Measurements from ENCODE around the gene CERS5. TPM values are rescaled to one million over a fixed set of nuclear protein-coding genes. Genes with fewer than 3 reads are reported as not detected.

CERS5 gene
- 10 to 100 TPM; 69.5 to 92.7 (median 75.3) TPM for polyA plus RNA-seq (ENCODE audit: insufficient read length in 3 of 3)
- long read RNA-seq, donor 1, transcript CERS5-201 (10 exons, 2,051 nt): major isoform, 16 of 16 reads
- long read RNA-seq, donor 1, partial matches to known transcripts: 0 of 16 reads
- long read RNA-seq, donor 1, other reads (novel, unspliced or antisense): 0 of 16 reads
- long read RNA-seq, donor 2, transcript CERS5-201 (10 exons, 2,051 nt): major isoform, 22 of 23 reads
- long read RNA-seq, donor 2, partial matches to known transcripts: 0 of 23 reads
- long read RNA-seq, donor 2, other reads (novel, unspliced or antisense): 0 of 23 reads
- long read RNA-seq, donor 3, transcript CERS5-201 (10 exons, 2,051 nt): major isoform, 18 of 20 reads
- long read RNA-seq, donor 3, partial matches to known transcripts: 0 of 20 reads
- long read RNA-seq, donor 3, other reads (novel, unspliced or antisense): 0 of 20 reads
- long read RNA-seq, donor 4, transcript CERS5-201 (10 exons, 2,051 nt): major isoform, 12 of 20 reads
- long read RNA-seq, donor 4, partial matches to known transcripts: 0 of 20 reads
- long read RNA-seq, donor 4, other reads (novel, unspliced or antisense): 5 of 20 reads
- long read RNA-seq, donor 5, transcript CERS5-201 (10 exons, 2,051 nt): major isoform, 6 of 6 reads
- long read RNA-seq, donor 5, partial matches to known transcripts: 0 of 6 reads
- long read RNA-seq, donor 5, other reads (novel, unspliced or antisense): 0 of 6 reads
- long read RNA-seq, donor 6, transcript CERS5-201 (10 exons, 2,051 nt): major isoform, 18 of 18 reads
- long read RNA-seq, donor 6, partial matches to known transcripts: 0 of 18 reads
- long read RNA-seq, donor 6, other reads (novel, unspliced or antisense): 0 of 18 reads
- long read RNA-seq, donor 7, transcript CERS5-201 (10 exons, 2,051 nt): major isoform, 17 of 18 reads
- long read RNA-seq, donor 7, partial matches to known transcripts: 0 of 18 reads
- long read RNA-seq, donor 7, other reads (novel, unspliced or antisense): 0 of 18 reads
- long read RNA-seq, donor 8, transcript CERS5-201 (10 exons, 2,051 nt): major isoform, 8 of 8 reads
- long read RNA-seq, donor 8, partial matches to known transcripts: 0 of 8 reads
- long read RNA-seq, donor 8, other reads (novel, unspliced or antisense): 0 of 8 reads
- long read RNA-seq, donor 9, transcript CERS5-201 (10 exons, 2,051 nt): major isoform, 23 of 24 reads
- long read RNA-seq, donor 9, partial matches to known transcripts: 0 of 24 reads
- long read RNA-seq, donor 9, other reads (novel, unspliced or antisense): 0 of 24 reads
- long read RNA-seq, donor 10, transcript CERS5-201 (10 exons, 2,051 nt): major isoform, 15 of 16 reads
- long read RNA-seq, donor 10, partial matches to known transcripts: 0 of 16 reads
- long read RNA-seq, donor 10, other reads (novel, unspliced or antisense): 0 of 16 reads
- long read RNA-seq, donor 11, transcript CERS5-201 (10 exons, 2,051 nt): major isoform, 9 of 17 reads
- long read RNA-seq, donor 11, partial matches to known transcripts: 0 of 17 reads
- long read RNA-seq, donor 11, other reads (novel, unspliced or antisense): 5 of 17 reads
- long read RNA-seq, donor 12, transcript CERS5-201 (10 exons, 2,051 nt): major isoform, 32 of 33 reads
- long read RNA-seq, donor 12, partial matches to known transcripts: 0 of 33 reads
- long read RNA-seq, donor 12, other reads (novel, unspliced or antisense): 0 of 33 reads
- long read RNA-seq, donor 13, transcript CERS5-201 (10 exons, 2,051 nt): major isoform, 8 of 8 reads
- long read RNA-seq, donor 13, partial matches to known transcripts: 0 of 8 reads
- long read RNA-seq, donor 13, other reads (novel, unspliced or antisense): 0 of 8 reads
- long read RNA-seq, donor 14: 0 reads
- long read RNA-seq, donor 15, transcript CERS5-201 (10 exons, 2,051 nt): major isoform, 22 of 23 reads
- long read RNA-seq, donor 15, partial matches to known transcripts: 0 of 23 reads
- long read RNA-seq, donor 15, other reads (novel, unspliced or antisense): 0 of 23 reads
- long read RNA-seq, donor 16, transcript CERS5-201 (10 exons, 2,051 nt): major isoform, 21 of 21 reads
- long read RNA-seq, donor 16, partial matches to known transcripts: 0 of 21 reads
- long read RNA-seq, donor 16, other reads (novel, unspliced or antisense): 0 of 21 reads

DNA sequence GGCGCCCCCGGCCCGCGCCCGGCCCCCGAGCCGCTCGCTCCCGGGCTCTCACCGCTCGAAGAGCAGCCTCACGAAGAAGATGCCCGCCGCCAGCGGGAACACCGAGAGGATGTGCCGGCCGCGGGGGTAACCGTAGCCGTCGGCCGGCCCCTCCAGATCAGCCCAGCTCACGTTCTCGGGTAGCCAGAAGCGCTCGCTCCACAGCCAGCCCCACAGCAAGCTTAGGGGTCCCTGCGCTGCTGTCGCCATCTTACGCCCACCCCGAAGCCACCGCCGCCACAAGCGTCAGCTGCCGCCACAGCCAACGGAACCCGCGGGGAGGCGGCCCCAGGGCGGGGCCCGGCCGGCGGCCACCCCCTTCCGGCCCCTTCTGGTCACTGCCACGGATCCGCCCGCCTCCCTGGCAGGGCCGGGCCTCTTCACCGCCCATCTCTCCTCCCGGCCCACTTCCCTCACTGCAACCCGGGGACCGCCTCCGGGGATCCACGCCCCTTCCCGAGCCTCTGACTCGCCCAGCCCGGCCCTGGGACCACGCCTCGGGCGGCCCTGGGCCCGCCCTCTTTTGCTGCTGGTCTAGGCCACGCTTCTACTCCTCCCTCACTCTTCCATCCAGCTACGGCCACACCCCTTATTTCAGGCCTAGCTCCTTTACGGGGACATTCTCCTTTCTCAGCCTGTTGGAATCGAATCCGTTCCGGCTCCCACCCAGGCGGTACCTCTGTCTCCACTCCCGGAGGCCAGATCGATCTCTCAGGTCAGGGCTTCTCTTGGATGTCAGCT, at the start of gene CERS5:
Gene CERS5 (minus strand): TSS at position 321 of the 780 bp plus-strand sequence. CDS start 72 bp downstream, at position 249.
- peak; percentile 99 for DNase-seq

DNA sequence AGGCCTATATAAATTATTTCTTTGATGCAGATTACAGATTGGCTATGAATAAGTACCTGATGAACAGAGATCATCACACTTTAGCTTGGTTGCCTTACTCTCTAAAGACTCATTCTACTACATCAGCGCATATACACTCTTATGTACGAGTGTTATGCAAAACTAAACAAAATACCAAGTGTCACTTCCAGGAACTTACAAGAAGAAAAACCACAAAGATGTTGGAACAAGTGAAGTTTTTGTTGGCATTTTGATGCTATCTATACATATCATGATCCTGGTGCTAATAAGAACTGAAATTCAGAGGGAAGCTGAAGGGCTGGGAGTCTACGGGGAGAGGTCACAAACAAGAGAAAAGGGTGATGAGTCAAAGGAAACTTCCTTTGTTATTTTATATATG, 47.9 kb upstream of the CERS5 start:
- no peak for DNase-seq

DNA sequence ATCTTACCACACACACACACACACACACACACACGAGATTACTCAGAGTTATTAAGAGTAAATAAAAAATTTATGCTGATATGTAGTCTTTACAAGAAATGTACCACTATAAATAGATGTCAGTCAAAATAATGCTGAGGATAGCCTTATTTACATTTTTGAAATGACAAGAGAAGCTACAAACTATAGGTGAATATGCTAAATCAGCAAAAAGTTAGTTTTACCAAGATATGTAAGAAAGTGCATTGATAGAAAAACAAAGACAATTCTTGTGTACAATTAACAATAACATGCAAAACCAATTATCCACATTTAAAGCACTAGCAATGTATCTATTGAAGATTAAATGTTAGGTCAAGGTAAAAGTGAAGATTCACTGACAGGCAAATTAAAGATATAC, 46.8 kb upstream of the CERS5 start:
- no peak for DNase-seq

GRCh38 chr12:50213439-50213838, 46.3 kb upstream of the CERS5 start:
- DNase-seq: no peak

GRCh38 chr12:50212071-50212467, 44.9 kb upstream of the CERS5 start:
- DNase-seq: no peak

DNA sequence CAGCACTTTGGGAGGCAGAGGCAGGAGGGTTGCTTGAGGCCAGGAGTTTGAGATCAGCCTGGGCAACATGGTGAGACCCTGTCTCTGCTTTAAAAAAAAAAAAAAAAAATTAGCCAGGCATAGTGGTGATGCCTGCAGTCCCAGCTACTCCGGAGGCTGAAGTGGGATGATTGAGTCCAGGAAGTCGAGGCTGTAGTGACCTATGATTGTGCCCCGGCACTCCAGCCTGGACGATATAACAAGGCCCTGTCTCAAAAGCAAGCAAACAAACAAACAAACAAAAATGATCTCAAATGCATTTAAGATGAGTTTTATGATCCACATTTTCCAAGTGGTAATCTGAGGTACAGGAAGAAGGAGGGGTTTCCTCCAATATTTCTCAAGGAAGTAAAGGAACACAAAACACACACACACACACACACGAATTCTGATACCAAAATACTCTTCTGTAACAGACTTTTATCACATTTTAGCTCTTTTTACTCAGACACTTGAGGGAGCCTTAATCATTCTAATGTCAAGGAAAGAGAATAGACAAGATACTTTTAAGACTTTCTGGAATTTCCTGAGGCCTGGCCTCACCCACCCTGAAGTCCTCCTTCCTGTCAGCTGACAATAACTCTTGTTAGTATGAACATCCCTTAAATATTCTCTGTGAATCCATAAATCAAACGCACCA, 44.4 kb upstream of the CERS5 start:
- DNase-seq: no peak

GRCh38 chr12:50207424-50207823, 40.3 kb upstream of the CERS5 start:
- no peak for DNase-seq

GRCh38 chr12:50205648-50206047, 38.5 kb upstream of the CERS5 start:
- no peak for DNase-seq

DNA sequence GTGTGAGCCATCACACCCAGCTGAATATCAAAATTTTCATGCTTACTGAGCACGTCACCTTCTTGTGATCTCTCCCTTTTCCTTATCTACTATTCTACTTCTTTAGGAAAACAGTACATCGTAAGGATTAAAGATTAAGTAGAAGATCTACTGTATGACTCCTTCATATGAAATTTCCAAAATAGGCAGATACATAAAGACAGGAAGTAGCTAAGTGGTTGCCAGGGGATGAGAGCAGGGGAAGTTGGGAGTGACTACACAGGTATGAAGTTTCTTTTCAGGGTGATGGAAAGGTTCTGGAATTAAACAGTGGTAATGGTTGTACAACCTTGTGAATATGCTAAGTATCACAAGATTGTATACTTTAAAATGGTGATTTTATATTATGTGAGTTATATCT, 36.5 kb upstream of the CERS5 start:
- no peak for DNase-seq

GRCh38 chr12:50201987-50202521, 34.9 kb upstream of the CERS5 start:
- peak; percentile 57 for DNase-seq

DNA sequence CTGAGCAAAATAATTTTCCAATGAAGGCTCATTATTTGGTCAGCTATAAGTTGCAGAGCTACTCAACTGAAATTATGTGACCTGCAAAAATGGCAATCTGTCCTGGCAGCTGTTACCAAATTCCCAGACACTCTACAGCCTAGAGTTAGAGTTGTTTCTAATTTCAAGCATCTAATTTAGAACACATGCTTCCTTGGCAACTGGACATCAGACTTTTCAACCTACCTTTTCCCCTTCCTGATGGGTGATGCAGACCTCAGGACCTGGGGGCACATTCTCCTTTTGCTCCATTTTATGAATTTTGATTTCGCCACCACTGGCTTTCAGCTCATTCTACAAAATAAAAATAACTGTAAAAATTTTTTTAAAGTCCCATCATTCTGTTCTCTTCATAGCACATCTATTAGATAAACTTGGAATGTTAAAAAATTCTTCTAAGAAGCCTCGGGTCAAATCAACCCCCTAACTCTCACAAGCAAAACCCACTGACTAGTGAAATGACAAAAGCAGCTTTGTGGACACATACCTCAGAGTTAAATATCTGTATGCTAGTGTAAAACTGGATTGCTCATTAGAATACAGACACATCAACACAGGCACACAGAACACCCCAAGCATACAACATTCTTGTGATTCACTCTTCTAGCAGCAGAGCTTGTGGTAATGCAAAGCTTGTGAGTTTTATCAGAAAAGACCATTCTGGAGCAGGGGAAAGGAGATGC, 33.5 kb upstream of the CERS5 start:
- DNase-seq: no peak

DNA sequence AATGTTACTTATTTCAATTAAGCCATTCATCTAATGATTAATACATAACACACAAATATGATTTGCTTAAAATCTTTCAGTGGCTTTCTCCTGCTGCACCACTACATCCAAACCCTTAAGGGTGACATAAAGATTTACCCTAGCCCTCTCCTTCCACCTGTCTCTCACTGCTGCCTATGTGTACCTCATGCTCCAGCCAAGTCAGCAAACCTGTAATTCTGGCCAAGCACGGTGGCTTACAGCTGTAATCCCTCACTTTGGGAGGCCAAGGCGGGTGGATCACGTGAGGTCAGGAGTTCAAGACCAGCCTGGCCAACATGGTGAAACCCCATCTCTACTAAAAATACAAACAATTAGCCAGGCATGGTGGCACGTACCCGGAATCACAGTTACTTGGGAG, 31.7 kb upstream of the CERS5 start:
- no peak for DNase-seq

DNA sequence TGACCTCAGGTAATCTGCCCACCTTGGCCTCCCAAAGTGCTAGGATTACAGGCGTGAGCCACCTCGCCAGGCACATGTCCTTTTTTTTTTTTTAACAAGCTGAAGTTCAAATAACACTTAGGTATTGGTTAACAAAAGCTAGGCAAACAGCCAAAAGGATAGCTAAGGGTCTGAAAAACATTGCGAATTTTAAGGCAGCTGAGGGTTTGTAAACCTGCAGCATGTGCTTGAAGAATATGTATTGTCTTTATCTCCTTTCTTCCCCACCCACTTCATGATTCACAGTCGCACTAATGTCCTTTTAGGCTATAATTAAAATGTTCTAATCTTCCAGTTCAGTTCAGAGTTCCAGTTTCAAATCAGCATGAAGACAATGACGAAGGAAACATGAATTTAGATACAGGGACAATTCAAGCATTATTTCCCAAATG, 30.1 kb upstream of the CERS5 start:
- no peak for DNase-seq

GRCh38 chr12:50196537-50196936, 29.4 kb upstream of the CERS5 start:
- DNase-seq: no peak

DNA sequence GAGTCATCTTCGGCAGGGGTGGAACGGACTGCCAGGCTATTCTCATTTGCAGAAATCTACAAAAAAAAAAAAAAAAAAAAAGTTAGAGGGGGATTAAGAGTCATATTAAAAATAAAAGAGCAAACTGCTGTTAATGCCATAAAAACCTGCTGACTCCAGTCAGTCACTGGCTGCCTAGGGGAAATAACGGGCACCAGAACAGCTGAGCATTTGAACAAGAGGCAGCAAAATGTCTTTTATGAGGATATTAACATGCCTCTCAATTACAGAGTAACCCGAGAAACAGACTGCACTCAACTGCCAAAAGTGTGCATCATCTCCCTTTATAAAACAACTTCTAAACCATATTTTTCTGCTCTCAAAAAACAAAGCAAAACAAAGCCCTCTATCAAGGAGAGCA, 28.7 kb upstream of the CERS5 start:
- DNase-seq: no peak

DNA sequence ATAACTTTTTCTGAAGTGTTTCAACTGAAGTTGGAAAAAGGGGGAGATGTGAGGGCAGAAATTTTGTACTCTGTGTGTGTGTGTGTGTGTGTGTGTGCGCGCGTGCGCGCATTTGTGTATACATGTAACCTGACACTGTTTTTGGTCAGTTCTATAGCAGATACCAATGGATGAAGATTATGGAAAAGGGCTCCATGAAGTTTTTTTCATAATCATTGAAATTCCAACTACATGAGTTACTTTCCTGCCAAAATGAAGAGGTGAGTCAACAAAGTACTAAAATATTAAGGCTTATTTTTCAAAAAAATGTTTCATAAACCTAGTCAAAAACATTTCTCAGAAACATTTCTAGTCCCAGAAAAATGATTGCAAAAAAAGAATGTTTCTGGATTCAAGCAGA, 25.7 kb upstream of the CERS5 start:
- DNase-seq: no peak

GRCh38 chr12:50192236-50192635, 25.1 kb upstream of the CERS5 start:
- no peak for DNase-seq

DNA sequence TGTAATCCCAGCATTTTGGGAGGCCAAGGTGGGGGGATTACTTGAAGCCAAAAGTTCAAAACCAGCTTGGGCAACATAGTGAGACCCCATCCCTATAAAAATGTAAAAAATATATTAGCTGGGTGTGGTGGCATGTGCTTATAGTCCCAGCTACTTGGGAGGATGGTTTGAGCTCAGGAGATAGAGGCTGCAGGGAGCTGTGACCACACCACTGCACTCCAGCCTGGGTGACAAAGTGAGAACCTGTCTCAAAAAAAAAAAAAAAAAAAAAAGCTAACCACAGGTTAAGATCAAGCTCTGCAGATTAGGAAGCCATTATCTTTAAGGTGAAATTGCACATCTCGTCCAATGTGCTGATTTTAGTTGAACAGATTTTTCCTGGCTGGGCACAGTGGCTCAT, 23.7 kb upstream of the CERS5 start:
- DNase-seq: no peak
